COR-L47 (cell line): ENCODE results near the gene TRIM2.

Experiments
- DNase-seq: peaks from one replicate; lab custom pipeline; 2025; lab: John Stamatoyannopoulos, UW

The TRIM2 gene

DNA sequence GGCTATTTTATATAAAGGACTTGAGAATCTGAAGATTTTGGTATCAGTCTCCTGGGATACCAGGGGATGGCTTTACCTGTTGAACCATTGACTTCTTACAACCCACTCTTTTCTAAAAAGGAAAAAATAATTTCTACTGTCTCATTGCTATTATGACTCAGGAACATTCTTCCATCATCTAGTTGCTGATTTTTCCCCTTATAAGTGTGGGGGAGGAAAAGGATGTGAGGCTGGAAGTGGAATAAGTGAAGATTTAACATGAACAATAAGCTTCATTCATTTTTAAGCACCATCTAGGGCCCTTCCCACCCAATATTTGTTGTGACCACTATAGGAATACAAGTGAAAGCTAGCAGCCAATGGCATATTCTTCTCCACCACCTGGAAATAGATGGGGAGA, 129.6 kb downstream of the TRIM2 start:
- no peak for DNase-seq

DNA sequence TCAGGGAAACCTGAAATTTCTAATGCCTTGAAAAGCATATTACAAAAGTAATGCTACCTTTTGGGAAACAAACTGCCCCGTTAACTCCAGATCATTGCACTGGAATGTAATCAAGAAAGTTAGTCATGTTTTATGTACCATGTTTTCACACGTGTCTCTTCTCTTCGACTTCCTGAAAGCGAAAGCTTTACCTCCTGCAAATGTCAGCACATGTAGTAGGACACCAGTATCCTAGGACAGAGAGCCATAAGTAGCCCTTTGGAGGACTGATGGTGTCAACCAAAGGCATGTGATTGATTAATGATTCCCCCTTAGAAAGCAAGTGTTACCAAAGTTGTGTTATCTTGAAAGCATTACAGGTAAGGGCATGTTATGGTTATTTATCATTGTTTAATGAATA, 131.4 kb downstream of the TRIM2 start:
- DNase-seq = no peak

DNA sequence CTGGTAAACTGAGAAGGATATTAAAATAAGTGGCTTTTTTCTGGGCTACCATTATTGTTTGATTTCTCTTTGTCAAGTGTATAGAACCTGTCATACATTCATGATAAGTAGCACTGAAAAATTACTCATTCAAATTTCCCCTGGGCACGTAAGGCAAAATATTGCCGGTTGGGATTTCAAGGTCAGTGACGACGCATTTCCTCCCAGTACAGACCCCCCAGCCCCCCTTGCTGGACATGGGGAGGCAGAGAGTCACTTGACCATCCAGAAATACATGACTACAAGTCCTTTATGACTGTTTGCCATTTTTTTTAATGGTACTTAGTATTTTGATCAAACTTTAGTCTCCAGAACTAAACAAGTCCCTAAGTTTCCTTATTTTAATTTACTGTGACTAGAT, 133.4 kb downstream of the TRIM2 start:
- DNase-seq = no peak

DNA sequence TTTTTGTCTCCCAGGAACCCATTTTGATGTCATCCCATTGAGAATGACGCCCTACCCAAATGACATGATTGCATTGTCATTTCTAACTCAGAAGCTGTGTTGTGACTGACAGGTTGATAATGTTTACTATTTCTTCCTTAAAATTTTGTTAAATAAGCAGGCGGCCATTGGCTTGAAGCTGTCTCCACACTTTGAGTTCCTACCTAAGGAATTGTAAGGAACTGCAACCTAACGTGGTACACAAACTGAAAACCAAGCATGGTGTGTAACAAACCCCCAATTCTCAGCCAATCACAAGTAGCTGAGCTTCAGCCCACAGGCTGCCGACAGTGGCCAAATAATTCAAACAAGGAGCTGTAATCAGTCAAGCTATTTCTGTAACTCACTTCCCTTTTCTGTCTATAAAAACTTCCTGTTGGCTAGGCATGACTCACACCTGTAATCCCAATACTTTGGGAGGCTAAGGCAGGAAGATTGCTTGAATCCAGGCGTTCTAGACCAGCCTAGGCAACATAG, 137.4 kb downstream of the TRIM2 start:
- no peak for DNase-seq

GRCh38 chr4:153342751-153343552, 138.7 kb downstream of the TRIM2 start:
- no peak for DNase-seq

- DNase-seq = peak; percentile 82
These were observed 140.1 kb downstream of the TRIM2 start, which contains the start of gene MND1 for GRCh38 chr4:153344131-153345011. Gene MND1, plus strand, starts transcription at chr4:153344688. Its CDS starts 50 bp downstream, at chr4:153344738.

DNA sequence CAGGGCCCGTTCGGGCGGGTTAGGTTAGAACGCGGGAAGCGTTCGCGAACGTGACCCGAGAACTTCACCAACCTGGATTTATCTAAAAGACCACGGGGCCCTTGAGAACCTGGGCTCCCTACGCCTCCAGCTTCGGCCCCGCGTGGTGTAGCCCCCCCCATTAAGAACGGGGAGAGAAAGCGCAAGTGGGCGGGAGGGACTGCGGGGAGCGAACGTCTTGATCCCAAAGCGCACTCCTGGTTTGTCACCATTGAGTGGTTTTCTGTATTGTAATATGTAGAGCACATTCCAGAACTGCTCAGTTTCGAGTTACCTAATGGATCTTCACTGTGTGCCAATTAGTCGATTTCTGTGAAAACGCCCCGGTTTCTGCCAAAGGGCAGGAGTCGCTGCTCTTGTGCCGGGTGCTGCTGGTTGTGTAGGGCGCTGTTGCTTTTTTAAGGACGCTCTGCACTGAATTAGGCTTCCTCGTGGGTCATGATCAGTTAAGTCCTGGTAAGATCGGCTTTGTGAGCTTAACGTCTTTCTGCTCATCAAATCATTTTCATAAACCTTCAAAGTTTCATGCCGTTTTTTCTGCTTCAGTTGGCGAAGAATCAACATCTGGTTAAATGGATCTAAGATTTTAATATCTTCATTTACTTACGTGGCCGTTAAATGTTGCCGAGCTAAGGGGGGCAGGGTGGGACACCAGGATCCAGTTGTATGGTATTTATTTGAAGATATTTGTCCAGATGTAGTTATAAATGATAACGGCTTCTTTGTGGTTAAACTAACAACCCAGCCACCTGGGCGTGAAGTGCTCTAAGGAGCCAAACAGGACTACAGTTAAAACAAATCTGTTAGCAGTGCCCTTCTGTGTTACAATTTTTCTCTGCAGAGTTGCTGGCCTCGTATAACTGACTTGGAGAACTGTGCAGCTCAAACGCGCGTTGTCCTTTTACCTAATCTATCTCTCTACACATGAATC, 141.1 kb downstream of the TRIM2 start:
- DNase-seq = peak; percentile 48

GRCh38 chr4:153346031-153346430, 141.8 kb downstream of the TRIM2 start:
- DNase-seq = no peak

DNA sequence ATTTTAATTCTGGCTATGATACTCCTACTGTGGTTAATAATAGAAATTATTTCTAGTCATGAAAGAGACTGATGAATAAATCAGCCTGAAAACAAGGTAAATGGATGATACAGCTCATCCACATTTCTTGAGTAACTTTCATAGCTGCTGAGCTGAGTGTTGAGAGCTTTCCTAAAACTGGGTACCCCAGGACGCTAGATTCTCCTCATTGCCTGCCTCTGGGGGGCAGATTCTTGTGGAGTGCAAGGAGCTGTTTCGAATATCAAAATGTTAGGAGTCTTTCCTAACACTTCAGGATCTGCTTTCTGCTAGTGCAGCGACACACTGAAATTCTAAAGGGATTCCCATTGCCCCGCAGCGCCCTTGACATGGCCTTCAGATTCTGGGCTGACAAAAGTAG, 142.3 kb downstream of the TRIM2 start:
- no peak for DNase-seq

GRCh38 chr4:153347117-153347516, 142.9 kb downstream of the TRIM2 start:
- DNase-seq = no peak

GRCh38 chr4:153348006-153348405, 143.8 kb downstream of the TRIM2 start:
- no peak for DNase-seq

DNA sequence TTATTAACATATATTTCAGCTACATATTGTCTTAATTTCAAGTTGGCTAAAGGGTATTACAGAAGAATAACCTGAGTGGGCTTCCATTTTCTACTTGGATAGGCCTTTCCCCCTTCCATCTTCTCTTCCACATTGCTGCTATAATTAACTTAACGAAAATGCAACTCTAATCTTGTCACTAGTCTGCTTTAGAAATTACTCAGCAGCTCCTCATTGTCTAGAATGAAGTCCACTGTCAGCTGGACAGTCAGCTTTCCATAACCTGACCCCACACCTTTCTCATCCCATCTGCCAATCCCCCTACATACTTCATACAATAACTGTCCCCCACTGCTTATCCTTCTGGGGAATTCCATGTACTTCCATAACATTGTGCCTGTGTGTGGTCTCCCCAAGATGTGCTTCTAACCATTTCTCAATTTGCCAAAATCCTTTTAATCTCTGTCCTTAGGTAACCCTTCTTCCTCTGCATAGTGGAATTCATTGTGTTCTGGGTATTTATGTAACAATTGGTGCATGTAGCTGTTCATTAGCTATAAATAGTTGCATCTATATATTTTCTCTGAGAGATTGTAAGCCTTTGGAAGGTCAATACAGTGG, 145.1 kb downstream of the TRIM2 start:
- no peak for DNase-seq

DNA sequence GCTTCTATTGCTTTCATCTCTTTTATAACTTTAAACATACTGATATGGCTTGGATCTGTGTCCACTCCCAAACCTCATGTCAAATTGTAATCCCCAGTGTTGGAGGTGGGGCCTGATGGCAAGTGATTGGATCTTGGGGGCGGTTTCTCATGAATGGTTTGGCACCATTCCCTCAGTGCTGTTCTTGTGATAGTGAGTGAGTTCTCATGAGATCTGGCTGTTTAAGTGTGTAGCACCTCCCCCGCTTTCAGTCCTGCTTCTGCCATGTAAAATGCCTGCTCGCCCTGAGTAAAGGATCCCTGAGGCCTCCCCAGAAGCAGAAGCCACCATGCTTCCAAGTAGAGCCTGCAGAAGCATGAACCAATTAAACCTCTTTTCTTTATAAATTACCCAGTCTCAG, 157.9 kb downstream of the TRIM2 start:
- no peak for DNase-seq

DNA sequence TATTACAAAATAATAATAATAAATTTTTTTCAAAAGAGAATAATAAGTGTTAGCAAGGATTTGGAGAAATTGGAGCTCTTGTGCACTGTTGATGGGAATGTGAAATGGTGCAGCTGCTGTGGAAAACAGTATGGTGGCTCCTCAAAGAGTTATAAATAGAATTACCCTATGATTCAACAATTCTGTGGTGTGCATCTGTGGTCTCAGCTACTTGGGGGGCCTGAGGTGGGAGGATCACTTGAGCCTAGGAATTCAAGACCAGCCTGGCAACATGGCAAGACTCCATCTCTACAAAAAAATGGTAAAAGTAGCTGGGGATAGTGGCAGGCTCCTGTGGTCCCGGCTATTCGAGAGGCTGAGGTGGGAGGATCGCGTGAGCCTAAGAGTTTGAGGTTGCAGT, 159.8 kb downstream of the TRIM2 start:
- no peak for DNase-seq

DNA sequence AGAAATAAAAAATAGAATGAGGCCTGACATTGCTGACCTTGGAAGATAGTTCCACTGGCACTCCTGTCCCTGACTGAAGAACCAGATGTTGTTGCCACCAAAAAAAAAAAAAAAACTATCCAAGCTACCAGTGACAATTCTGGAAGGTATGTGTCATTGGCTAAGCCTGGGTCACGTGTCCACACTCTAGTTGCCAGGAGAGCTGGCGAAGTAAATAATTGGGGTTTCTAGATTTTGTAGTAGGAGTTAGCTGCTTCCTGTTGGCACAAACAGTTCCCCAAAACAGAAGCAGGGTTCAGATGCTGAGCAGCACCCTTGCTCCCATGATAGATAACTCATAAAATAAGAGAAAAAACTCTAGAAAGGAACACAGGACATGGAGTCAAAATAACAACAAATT, 160.8 kb downstream of the TRIM2 start:
- DNase-seq = no peak

DNA sequence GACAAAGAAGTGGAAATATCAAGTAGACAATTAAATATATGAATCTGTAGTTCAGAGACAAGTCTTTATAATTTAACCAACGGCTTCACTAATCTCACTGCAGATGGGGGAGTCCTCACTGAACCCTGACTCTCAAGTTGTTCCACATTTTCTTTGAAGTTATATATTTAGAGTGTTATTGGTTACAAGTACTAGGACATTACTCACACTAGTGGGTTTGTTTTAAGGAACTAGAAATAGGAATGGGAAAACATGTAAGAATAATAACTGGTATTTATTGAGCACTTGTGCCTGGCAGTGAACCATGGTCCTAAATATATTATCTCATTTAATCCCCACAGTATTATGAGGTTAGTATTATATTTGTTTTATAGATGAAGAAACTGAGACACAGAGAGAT, 162.2 kb downstream of the TRIM2 start:
- no peak for DNase-seq

DNA sequence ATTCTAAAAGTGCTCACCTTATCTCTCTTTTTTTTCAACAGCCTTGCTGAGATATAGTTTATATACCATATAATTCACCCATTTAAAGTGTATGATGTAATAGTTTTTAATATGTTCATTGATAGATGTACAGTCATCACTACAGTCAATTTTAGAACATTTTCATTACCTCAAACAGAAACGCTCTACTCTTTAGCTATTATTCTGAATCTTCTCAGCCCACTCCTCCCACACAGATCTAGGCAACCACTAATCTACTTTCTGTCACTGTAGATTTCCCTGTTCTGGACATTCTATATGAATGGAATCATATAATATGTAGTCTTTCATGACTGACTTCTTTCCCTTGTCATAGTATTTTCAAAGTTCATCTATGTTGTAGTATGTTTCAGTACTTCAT, 162.8 kb downstream of the TRIM2 start:
- DNase-seq = no peak

GRCh38 chr4:153369021-153369420, 164.8 kb downstream of the TRIM2 start:
- no peak for DNase-seq

GRCh38 chr4:153371701-153372234, 167.5 kb downstream of the TRIM2 start:
- no peak for DNase-seq

DNA sequence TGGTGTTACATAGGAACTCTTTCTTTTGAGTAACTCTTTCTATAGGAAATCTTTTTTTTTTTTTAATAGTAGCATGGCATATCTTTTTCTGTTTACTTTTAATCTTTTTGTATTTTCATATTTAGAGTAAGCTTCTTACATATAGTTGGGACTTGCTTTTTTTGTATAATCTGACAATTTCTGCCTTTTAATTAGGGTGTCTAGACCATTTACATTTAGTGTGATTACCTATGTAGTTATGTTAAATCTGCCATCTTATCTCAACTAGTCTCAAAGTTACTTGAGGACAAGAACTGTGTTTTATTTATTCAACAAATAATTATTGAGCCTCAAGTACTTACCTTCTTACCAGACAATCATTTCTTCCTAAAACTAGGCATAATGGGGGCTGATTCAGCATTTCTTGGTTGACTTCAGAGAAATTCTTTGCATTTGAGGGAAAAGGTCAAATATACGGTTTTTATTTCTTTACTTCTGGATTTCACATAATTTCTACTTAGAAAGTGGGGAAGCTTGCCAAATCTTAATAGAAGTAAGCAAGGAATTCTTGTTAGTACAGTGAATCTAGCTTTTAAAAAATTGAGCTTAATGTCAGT, 168.8 kb downstream of the TRIM2 start:
- DNase-seq = no peak

- no peak for DNase-seq
These were observed 170.2 kb downstream of the TRIM2 start for GRCh38 chr4:153374442-153374841.
